GM18526 (cell line): ENCODE results near the gene FABP7.

Source experiments
- POLR2A ChIP-seq: IDR thresholded peaks from 3 replicates; pipeline ENCODE4 v1.6.1; 2011; ENCODE audit not compliant: insufficient read length; ENCODE audit errors: extremely low read depth

FABP7 gene

DNA sequence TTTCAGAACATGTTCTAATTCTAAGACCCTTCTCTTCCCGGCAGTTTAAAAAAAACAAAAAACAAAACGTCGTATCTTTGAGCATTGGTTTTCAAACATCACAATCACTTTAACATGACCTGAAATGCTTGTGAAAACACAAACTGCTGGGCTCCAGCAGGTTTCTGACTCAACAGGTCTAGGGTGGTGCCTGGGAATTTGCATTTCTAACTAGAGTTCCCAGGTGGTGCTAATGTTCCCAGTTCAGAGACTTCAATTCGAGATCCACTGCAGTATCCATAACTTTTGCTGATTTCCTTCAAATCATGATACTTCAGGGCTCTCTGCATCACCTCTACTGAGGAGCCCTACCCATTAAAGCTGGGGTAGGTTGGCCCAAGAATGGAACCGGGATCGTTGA, 8.7 kb downstream of the FABP7 start:
- TF ChIP-seq POLR2A: no peak

DNA sequence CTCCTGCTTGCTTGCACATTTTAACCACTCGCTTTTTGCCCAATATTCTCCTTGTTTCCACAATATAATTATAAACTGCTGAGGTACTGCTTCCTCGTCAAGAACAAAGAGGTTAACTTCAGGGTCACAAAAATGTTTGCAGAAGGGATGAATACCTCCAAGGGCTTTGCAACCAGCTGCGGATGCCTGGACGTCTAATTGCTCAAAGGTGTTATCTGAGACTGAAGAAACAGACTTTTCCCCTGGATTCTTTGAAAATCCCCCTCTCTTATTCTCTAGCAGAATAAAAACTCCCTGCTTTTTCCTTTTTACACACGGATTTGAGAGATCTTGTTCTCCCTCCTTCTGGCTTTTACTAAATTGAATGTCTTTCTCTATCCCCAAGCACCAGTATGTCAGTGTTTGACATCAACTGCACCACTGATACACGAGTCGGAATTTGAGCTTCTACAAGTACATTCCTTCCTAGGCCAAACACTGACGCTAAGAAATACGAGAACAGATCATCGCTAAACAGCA, 9.2 kb downstream of the FABP7 start:
- no peak for TF ChIP-seq POLR2A

DNA sequence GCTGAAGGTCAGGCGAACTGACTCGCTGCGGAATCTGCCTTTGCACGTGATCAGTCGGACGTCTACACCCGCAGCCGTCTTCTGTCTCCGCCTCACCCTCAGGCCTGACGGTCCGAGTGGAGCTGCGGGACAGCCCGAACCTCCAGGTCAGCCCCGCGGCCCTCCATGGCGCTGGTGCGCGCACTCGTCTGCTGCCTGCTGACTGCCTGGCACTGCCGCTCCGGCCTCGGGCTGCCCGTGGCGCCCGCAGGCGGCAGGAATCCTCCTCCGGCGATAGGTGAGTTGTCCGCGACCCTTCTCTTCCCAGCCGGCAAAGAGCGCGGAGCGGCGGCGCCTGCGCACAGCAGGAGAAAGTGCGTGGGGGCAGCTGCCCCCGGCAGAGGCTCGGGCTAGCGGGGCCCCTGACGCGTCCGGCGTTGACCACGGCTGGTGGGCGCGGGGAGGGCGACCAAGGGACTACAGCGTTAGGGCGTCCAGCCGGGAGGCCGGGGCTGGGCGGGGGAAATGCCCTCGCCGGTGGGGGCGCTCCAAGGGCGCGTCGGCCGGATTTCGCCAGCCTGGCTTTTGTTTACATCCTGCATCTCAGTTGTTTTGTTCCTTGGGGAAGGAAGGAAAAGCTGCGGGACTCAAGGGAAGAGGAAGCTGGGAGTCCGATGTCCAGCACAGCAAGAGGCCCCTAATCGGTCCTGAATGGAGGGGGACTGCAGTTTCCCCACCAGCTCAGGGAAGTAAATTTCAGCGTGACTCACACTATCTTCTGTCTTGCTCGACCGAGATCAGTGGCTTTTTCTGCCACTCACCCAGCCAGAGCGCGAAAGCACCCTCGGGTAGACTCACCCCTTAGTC, 9.9 kb downstream of the FABP7 start, which contains the start of gene SMPDL3A:
Gene SMPDL3A, plus strand, starts transcription at position 77 of the 846 bp plus-strand sequence. Its CDS starts 89 bp downstream, at position 166.
- TF ChIP-seq POLR2A: no peak

DNA sequence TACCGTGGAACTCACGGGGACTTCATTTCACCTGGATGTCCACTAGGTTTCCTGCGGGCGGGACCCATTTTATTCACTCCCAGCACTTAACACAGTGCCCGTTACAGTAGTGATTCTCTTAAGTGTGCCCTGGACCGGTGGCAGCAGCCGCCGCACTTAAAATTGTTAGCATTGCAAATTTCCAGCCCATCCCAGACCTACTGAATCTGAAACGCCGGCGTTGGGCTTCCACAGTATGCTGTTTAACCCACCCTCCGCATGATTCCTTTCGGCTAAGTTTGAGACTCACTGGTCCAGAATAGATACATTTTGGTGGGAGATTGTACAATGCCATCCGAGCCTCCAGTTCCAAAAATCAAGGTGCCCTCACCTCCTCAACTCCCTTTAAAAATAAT, 10.5 kb downstream of the FABP7 start:
- no peak for TF ChIP-seq POLR2A

DNA sequence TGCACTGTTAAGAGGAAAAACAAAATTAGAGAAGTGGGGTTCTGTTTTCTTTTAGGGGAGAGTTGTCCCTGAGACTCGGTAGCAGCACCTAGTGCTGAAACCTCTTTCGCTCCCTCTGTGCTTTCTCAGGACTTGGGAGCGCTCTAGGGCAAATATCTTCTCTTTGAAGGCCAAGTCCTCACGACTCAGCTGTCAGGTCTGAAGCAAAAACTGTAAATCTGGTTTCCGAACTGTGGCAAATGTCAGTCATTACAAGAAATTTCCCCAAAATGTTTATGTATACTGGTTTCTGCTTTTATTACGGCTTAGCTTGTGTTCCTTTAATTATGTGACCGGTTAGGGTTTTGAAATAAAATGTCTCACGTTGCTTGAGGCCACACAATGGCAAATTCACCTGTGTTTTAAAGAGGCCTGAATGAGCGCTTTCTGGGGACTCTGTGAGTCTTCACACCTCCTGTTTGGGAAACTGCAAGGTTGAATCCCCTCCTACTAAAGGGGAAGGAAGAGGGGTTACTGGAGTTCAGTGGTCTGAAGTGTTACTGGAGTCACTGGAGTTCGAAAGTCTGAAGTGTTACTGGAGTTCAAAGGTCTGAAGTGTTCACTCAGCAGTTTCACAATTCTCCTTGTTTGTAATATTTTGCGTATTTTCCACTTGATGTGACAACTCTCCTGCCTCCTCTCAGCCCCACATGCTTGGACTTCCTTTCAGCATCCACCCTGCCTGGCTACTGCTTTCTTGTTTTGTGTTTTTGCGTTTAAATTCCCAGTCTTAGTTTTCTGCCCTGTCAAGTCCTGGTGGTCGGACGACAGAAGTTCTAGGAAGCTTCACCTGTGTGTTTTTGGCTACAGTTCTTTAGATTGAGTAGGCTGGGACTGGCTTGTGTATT, 11.2 kb downstream of the FABP7 start:
- no peak for TF ChIP-seq POLR2A

DNA sequence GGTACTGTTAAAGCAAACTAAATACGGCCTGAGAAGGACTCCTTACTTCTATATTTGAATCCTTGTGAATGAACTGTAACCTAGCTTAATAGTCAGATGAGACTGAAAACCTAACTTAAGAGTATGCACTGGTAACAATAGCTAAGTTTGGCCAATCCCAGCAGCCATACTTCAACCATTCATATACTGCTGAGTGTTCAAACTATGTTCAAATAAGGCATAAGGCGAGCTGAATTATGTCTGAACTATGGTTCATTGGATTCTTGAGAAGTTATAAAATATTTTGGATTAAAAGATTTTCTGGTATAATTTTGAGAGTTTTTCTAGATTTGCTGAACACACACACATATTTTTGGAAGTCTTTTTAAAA, 11.8 kb downstream of the FABP7 start:
- no peak for TF ChIP-seq POLR2A

DNA sequence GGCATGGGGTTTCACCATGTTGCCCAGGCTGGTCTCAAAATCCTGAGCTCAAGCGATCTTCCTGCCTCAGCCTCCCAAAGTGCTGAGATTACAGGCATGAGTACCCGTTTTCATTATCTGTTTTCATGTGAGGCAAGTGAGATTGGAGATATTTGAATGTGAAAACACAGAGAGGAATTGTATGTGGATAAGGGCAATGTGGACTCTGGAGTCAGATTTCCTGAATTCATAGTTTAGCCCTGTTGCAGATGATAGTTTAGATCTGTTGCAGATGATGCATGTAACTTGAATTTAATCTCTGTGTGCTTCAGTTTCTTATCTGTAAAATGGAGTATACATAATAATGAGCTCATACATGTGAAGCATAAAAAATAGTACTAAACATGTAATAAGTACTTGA, 13.2 kb downstream of the FABP7 start:
- no peak for TF ChIP-seq POLR2A

DNA sequence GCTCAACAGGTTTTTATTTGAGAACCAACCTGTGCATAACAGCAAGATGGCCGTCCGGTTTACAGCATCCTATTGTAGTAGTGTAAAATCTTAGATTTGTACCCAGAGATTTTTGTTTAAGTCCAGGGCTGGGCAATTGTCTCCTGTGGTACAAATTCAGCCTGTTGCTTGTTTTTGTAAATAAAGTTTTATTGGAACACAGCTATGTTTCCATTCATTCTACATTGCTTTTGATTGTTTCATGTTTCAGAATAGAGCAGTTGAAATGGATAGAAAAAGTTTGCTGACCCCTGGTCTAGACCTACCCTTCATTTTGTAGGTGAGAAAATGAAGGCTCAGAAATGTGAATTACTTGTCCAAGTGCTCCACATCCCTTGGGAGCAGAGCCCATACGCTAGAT, 18.0 kb downstream of the FABP7 start:
- no peak for TF ChIP-seq POLR2A

DNA sequence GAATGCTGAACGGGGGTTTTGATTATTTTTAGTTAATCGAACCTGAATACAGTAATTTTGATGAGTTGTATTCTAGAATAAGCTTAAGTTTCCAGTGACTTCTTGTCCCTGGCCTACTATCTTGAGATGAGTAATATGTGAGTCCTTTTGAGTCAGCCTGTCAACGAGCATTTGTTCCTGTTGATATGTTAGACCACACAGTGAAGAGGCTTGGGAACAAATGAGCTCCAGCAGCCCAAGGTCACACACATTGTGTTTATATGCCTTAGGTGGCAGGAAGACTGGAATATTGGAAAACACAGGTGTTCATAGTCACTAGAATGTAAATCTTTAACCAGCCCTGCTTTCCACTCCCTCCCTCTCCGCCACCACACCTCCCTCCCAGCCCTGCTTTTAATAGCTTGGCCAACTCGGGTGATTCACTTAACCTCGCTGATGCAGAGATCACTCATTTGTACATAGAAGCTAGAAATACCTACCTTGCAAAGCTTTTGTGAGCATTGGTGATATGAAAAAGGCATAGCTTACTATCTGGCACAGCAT, 18.7 kb downstream of the FABP7 start:
- TF ChIP-seq POLR2A: no peak

DNA sequence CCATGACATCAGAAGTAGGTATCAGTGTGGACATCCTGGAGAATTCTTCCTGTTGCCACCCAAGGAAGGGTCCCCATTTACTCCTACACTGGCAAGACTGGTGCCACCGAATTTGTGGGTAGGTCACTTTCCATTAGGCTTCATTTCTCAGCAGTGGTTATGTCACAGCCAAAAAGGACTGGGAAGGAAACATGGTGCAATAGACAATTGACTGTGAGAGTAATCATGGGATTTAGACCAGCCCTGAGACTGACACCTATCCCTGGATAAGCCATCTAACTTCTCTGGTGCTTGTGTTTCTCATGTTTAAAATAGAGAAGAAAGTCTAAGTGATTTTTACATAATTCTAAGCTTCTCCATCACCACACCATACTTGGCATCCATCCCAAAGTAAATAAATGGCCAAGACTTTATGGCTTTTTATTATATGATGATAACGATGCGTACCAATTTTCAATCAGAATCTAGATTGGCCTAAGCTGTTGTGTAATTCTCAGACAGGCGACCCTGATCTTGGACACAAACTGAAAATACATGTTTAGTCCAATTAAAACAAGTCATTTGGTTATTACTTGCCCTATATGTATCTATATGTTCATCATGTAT, 19.7 kb downstream of the FABP7 start:
- no peak for TF ChIP-seq POLR2A

DNA sequence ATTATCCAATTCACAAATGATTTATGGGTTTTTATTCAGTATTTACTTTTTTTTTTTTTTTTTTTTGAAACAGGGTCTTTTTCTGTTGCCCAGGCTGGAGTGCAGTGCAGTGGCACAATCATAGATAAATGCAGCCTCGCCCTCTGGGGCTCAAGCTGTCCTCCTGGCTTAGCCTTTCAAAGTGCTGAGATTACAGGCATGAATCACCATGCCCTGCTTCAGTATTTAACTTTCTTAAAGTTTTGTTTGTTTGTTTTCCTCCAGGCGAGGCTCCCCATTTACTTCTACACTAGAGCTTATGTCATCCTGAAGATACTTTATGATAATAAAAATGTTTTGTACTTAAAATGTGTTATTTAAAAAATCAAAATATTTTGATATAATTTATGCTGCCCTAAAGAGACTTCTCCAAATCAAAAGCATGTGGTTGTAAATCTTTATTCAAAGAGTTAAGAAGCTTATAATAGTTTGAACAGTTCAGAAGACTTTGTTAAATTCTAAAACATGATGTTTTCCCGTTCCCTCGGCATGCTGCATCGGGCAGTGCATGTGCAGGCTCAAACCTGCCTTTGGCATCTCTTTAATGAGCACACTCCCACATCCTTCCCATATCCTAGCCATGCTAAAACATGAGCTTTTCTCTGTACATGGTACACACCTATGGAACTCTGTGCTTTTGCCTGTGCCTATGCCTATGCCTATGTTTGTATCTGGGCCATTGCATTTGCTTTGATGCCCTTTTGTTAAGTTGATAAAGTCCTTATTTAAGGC, 20.6 kb downstream of the FABP7 start:
- TF ChIP-seq POLR2A: no peak

DNA sequence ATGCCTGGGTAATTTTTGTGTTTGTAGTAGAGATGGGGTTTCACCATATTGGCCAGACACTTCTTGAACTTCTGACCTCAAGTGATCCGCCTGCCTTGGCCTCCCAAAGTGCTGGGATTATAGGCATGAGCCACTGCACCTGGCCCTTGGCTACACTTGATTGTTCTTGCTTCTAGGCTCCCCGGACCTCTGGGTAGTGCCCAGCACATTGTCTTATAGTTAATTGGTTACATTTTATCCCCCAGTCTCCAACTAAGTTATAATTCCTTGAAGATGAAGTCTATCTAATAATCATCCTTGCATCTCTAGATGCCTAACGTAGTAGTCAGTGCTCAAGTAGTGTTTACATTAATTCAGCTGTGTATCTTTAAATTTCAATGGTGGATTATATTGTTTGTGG, 21.4 kb downstream of the FABP7 start:
- no peak for TF ChIP-seq POLR2A

DNA sequence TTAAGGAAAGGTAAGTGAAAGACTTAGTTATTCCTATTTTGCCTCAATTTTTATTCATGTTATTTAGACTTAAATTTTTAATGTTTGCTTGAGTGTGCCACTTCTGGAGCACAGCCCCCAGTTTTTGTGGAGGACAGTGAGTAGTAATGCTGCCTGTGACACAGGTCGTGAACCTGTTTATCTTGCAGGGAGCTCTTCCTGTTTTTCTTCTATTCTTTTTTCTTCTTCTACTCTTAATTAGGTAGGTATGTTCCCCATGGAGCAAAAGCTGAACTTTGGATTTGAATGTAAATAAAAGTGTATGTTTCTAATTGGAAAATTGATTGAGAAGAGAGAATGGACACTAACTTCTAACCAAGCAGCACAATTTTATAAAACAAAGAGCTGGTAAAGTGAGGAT, 21.9 kb downstream of the FABP7 start:
- no peak for TF ChIP-seq POLR2A

DNA sequence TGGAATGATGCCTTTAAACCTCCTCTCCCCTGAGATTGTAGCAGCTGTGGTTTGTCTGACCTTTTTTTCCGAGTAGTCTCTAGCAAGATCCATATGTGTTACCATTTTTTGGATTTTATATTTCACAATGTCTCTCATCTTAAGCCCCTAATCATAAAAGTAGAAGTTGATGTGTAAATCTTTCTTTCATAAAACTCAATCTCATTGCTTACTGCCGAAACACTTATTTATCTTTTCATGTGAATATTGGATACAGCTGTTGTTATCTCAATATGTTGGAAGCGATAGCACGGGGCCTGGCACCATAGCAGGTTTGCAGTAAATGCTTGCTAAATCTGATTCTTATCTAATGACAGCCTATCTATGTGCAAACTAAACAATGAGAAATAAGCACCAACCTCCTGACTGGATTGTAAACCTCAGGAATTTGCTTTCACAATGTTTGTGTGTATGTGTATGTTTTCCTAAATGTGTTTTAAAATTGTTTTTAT, 23.7 kb downstream of the FABP7 start:
- TF ChIP-seq POLR2A: no peak
